ENCODE results near the gene STK24. TPM values are rescaled to one million over a fixed set of nuclear protein-coding genes. Genes with fewer than 3 reads are reported as not detected.
A peak's percentile ranks its signal among the peaks of the same experiment; 100 is the strongest.
"Not testable (repeated sequence)": the region's sequence is repeated elsewhere in the genome, so short reads cannot be mapped to it uniquely, and the experiment has no call there.

Gene STK24
- total RNA-seq, 6 donors from 2014 or later: 51.3 to 89.8 (median 78.6) TPM

DNA sequence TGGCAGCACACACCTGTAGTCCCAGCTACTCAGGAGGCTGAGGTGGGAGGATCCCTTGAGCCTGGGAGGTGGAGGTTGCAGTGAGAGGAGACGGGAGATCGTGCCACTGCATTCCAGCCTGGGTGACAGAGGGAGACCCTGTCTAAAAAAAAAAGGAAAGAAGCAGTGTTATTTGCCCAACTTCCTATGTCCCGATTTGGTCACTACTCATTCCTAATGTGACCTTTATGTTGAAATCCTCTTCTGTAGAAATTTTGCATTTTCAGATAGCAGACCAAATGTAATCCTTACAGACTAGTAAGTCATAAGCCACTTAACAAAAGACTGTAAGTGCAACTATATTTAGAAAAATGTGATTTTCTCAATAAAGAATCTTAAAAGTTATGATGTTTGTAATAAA is 18.2 kb upstream of the STK24 start:
- ATAC-seq (ENCODE audit: low FRiP score in 2 of 2): peak in 1 of 2 donors; percentile 32

GRCh38 chr13:98592362-98592732 is 15.4 kb upstream of the STK24 start:
- WGBS, 2 donors: 80 to 83% methylated on average over 5 of the region's 5 CpGs
- no peak overlapping the region for H3K4me3 ChIP-seq
- TF ChIP-seq POLR2A (IDR thresholded peaks at IDR 0.05) (no peak), CTCF (IDR thresholded peaks at IDR 0.05) (no peak), POLR2AphosphoS5 (IDR thresholded peaks at IDR 0.05) (no peak), EP300 (IDR thresholded peaks at IDR 0.05) (no peak)
- H3K9me3 ChIP-seq: no peaks in the 10 kb centered on the region
- DNase-seq (no peak), ATAC-seq (ENCODE audit: low FRiP score in 2 of 2) (peak in 1 of 2 donors; percentile 43)
- no peaks in the 10 kb centered on the region for H3K27me3 ChIP-seq
- H3K27ac ChIP-seq: no peak overlapping the region
- no peaks in the 10 kb centered on the region for H3K36me3 ChIP-seq
- no peaks in the 10 kb centered on the region for H3K4me1 ChIP-seq

More for the DNA sequence above, 18.2 kb upstream of the STK24 start:
- Histone ChIP-seq H3K9me3 (no peaks in the 10 kb centered on the region), H3K27me3 (no peaks in the 10 kb centered on the region), H3K36me3 (no peaks in the 10 kb centered on the region), H3K27ac (no peak overlapping the region), H3K4me1 (no peaks in the 10 kb centered on the region), H3K4me3 (no peak overlapping the region)
- 60 to 87% methylated on average over 3 of the region's 3 CpGs for WGBS, 2 donors
- TF ChIP-seq POLR2AphosphoS5 (IDR thresholded peaks at IDR 0.05): no peak
- TF ChIP-seq EP300 (IDR thresholded peaks at IDR 0.05): no peak
- TF ChIP-seq POLR2A (IDR thresholded peaks at IDR 0.05): no peak
- no peak for TF ChIP-seq CTCF (IDR thresholded peaks at IDR 0.05)
- no peak for DNase-seq

DNA sequence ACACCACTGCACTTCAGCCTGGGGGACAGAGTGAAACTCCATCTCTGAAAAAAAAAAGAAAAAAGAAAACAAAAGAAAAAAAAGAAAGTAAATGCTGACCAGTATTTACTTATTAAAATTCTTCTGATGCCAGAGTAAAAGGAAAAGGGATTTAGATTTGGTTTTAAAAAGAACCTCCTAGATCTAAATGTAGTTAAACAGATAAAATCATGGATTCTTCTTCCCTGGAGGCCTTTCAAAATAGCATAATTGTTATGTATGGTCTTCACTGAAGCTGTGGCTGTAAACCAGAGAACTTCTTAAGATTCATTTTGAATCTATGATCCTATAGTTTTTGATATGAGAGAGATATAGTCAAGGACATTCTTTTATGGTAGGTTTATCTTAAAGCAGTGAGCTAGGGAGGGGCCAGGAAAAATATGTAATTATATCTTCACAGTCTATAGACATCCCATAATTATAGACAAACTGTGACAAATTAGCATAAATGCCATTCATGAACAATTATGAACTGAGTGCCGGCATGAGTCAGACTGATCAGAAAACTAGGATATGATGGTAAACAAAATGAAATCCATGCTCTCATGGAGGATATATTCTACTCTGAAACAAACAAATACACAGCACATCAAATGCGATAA is 14.9 kb upstream of the STK24 start:
- H3K27ac ChIP-seq: no peak overlapping the region
- no peaks in the 10 kb centered on the region for H3K4me1 ChIP-seq
- no peak for DNase-seq
- 88 to 95% methylated on average over 2 of the region's 2 CpGs for WGBS, 2 donors
- H3K4me3 ChIP-seq: no peak overlapping the region
- no peaks in the 10 kb centered on the region for H3K27me3 ChIP-seq
- ATAC-seq (ENCODE audit: low FRiP score in 2 of 2): no peak
- no peaks in the 10 kb centered on the region for H3K36me3 ChIP-seq
- H3K9me3 ChIP-seq: no peaks in the 10 kb centered on the region
- TF ChIP-seq POLR2AphosphoS5 (IDR thresholded peaks at IDR 0.05) (no peak), EP300 (IDR thresholded peaks at IDR 0.05) (no peak), POLR2A (IDR thresholded peaks at IDR 0.05) (no peak), CTCF (IDR thresholded peaks at IDR 0.05) (no peak)

GRCh38 chr13:98590471-98590870 is 13.6 kb upstream of the STK24 start:
- not testable (repeated sequence) for H3K9me3 ChIP-seq; H3K4me1 ChIP-seq; H3K27me3 ChIP-seq; DNase-seq; H3K36me3 ChIP-seq; H3K4me3 ChIP-seq; H3K27ac ChIP-seq; ATAC-seq (ENCODE audit: low FRiP score in 2 of 2)
- 90 to 96% methylated on average over 6 of the region's 6 CpGs for whole genome bisulfite sequencing, 2 donors

DNA sequence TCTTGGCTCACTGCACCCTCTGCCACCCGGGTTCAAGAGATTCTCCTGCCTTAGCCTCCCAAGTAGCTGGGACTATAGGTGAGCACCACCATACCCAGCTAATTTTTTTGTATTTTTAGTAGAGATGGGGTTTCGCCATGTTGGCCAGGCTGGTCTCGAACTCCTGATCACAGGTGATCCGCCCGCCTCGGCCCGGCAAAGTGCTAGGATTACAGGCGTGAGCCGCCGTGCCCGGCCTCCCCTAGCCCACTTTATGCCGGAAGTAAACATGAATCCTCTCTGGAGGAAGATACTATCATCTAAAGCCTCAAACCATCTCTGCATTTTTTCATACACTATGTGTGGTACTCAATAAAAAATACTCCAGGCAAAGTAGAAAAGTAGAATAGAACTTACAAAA is 12.6 kb upstream of the STK24 start:
- 94 to 95% methylated on average over 12 of the region's 12 CpGs for WGBS, 2 donors
- ATAC-seq (ENCODE audit: low FRiP score in 2 of 2); H3K27me3 ChIP-seq; H3K9me3 ChIP-seq; H3K27ac ChIP-seq; H3K36me3 ChIP-seq; H3K4me1 ChIP-seq; H3K4me3 ChIP-seq: not testable (repeated sequence)
- peak in 1 of 2 donors; percentile 50 for DNase-seq

All from upper lobe of left lung (tissue), 6 donors.